Measurements from ENCODE around the gene C11orf68.

GRCh38 chr11:65945941-65946558, 27.2 kb upstream of the C11orf68 start:
- no peak for TF ChIP-seq POLR2A (IDR thresholded peaks at IDR 0.05)
- TF ChIP-seq CTCF (IDR thresholded peaks at IDR 0.05): no peak

Measured in uterus (tissue), 2 donors.